HepG2 (cell line): Measurements from ENCODE around the gene SUN5. TPM values are rescaled to one million over a fixed set of nuclear protein-coding genes. Genes with fewer than 3 reads are reported as not detected.

Experiments
- CHCHD3 ChIP-seq: sonication (generic); formaldehyde crosslinking; IDR thresholded peaks from 2 replicates; pipeline ENCODE4 v1.8.0; 2022; ENCODE audit warnings: mild to moderate bottlenecking, missing genetic modification reagents, moderate library complexity
- CREB1 ChIP-seq, 2 experiments: fragments of 450-650 bp in 1 of 2; IDR thresholded peaks; 2 replicates each; pipeline ENCODE4 v1.6.1; 2016 to 2017; ENCODE audit warnings: control low read depth in 1 of 2, mild to moderate bottlenecking in 1 of 2, missing compliant biosample characterization in 1 of 2, missing genetic modification characterization in 1 of 2
- DMAP1 ChIP-seq: IDR thresholded peaks from 2 replicates; pipeline ENCODE4 v1.6.1; 2016
- FOXA3 ChIP-seq: IDR thresholded peaks from 2 replicates; pipeline ENCODE4 v1.6.1; 2016; ENCODE audit warnings: missing genetic modification reagents, missing compliant biosample characterization
- FOXJ3 ChIP-seq: sonication (generic); formaldehyde crosslinking; IDR thresholded peaks from 2 replicates; pipeline ENCODE4 v1.4.0; 2020; ENCODE audit warnings: missing genetic modification reagents, mild to moderate bottlenecking, borderline replicate concordance
- GABPA ChIP-seq, 2 experiments: IDR thresholded peaks; 2 replicates each; pipeline ENCODE4 v1.6.1; 2011 to 2016; ENCODE audit warnings: low read depth in 2 of 2, low read length in 1 of 2, missing biosample characterization in 1 of 2, missing genetic modification characterization in 1 of 2
- GTF3A ChIP-seq: sonication (generic); formaldehyde crosslinking; conservative IDR thresholded peaks from 2 replicates; pipeline ENCODE4 v1.4.0; 2020; ENCODE audit warnings: mild to moderate bottlenecking, missing genetic modification reagents
- HNRNPH1 ChIP-seq: fragments of 200-400 bp; formaldehyde crosslinking; optimal IDR thresholded peaks from 2 replicates; pipeline ENCODE3; 2017; ENCODE audit warnings: mild to moderate bottlenecking, low read depth, low read length
- HOXA5 ChIP-seq: sonication (generic); formaldehyde crosslinking; IDR thresholded peaks from 2 replicates; pipeline ENCODE4 v1.4.0; 2020; ENCODE audit warnings: missing genetic modification reagents
- ISL2 ChIP-seq: sonication (generic); formaldehyde crosslinking; IDR thresholded peaks from 2 replicates; pipeline ENCODE4 v1.5.0; 2020; ENCODE audit warnings: missing genetic modification reagents
- MAFK ChIP-seq, 2 experiments: IDR thresholded peaks in 1 of 2; conservative IDR thresholded peaks in 1 of 2; 2 replicates each; pipeline ENCODE4 v1.6.1; 2011; ENCODE audit warnings: improper control_type of control experiment in 2 of 2, low read length in 2 of 2
- MLLT10 ChIP-seq: sonication (generic); formaldehyde crosslinking; IDR thresholded peaks from 2 replicates; pipeline ENCODE4 v1.4.0; 2020; ENCODE audit warnings: missing genetic modification reagents
- MTERF4 ChIP-seq: sonication (generic); formaldehyde crosslinking; IDR thresholded peaks from 2 replicates; pipeline ENCODE4 v1.8.0; 2023; ENCODE audit warnings: mild to moderate bottlenecking, missing genetic modification reagents
- NCOR1 ChIP-seq: fragments of 200-600 bp; sonication (generic); IDR thresholded peaks from 2 replicates; pipeline ENCODE4 v1.7.0; 2017; ENCODE audit warnings: antibody characterized with exemption, low read length, borderline replicate concordance
- NFE2L1 ChIP-seq: sonication (generic); formaldehyde crosslinking; IDR thresholded peaks from 2 replicates; pipeline ENCODE4 v1.4.0; 2020; ENCODE audit warnings: missing genetic modification reagents, mild to moderate bottlenecking, borderline replicate concordance
- PAWR ChIP-seq: sonication (generic); formaldehyde crosslinking; IDR thresholded peaks from 2 replicates; pipeline ENCODE4 v1.4.0; 2020; ENCODE audit warnings: missing genetic modification reagents, mild to moderate bottlenecking, borderline replicate concordance
- SMARCE1 ChIP-seq: fragments of 450-650 bp; IDR thresholded peaks from 2 replicates; pipeline ENCODE4 v1.6.1; 2017; ENCODE audit warnings: borderline replicate concordance
- SP4 ChIP-seq: sonication (generic); formaldehyde crosslinking; IDR thresholded peaks from 2 replicates; pipeline ENCODE4 v1.8.1; 2023; ENCODE audit warnings: mild to moderate bottlenecking, missing genetic modification reagents
- TBL1XR1 ChIP-seq: fragments of 150-350 bp; IDR thresholded peaks from 2 replicates; pipeline ENCODE4 v1.6.1; 2014; ENCODE audit warnings: borderline replicate concordance, low read length; ENCODE audit not compliant: partially characterized antibody
- TOE1 ChIP-seq: sonication (generic); formaldehyde crosslinking; IDR thresholded peaks from 2 replicates; pipeline ENCODE4 v1.4.0; 2020; ENCODE audit warnings: mild to moderate bottlenecking, missing genetic modification reagents
- ZEB1 ChIP-seq: IDR thresholded peaks from 2 replicates; pipeline ENCODE4 v1.6.1; 2012; ENCODE audit warnings: mild to moderate bottlenecking, low read depth, inconsistent platforms; ENCODE audit not compliant: insufficient replicate concordance
- ZFP90 ChIP-seq: sonication (generic); formaldehyde crosslinking; IDR thresholded peaks from 2 replicates; pipeline ENCODE4 v1.8.0; 2022; ENCODE audit warnings: missing genetic modification reagents, mild to moderate bottlenecking, inconsistent platforms, borderline replicate concordance
- ZNF713 ChIP-seq: sonication (generic); formaldehyde crosslinking; IDR thresholded peaks from 2 replicates; pipeline ENCODE4 v1.4.0; 2020; ENCODE audit warnings: mild to moderate bottlenecking, missing genetic modification reagents
- ZNF790 ChIP-seq: sonication (generic); formaldehyde crosslinking; IDR thresholded peaks from 2 replicates; pipeline ENCODE4 v1.8.0; 2022; ENCODE audit warnings: missing genetic modification reagents, mild to moderate bottlenecking, borderline replicate concordance
- polyA plus RNA-seq, 8 experiments: library from polyadenylated mRNA; depleted of rRNA in 3 of 8; stranded (reverse) in 7 of 8; unstranded in 1 of 8; fragments of >200 nt; fragmentation: Illumina TruSeq in 4 of 8; extraction: Trizol in 4 of 8; gene quantifications; 2 replicates each; pipeline versions ENCODE4 v1.2.1 to v1.2.3, GENCODE V29; 2011 to 2016; ENCODE audit warnings: low read depth in 4 of 8, missing spikeins in 1 of 8, mixed read lengths in 1 of 8; ENCODE audit not compliant: insufficient read depth in 1 of 8
- total RNA-seq, 5 experiments: library from RNA; depleted of rRNA; stranded (reverse); fragments of >200 nt; fragmentation: Illumina TruSeq; extraction: Trizol; gene quantifications; 2 replicates each; pipeline ENCODE4 v1.2.3, GENCODE V29; 2016; ENCODE audit warnings: low read depth in 1 of 5
- TF ChIP-seq, protein P1 (sequence below): sonication (generic); formaldehyde crosslinking; IDR thresholded peaks from 2 replicates; pipeline ENCODE4 v1.5.1; 2020; ENCODE audit warnings: mild to moderate bottlenecking, missing genetic modification reagents, borderline replicate concordance
- TF ChIP-seq, protein P2 (sequence below): sonication (generic); formaldehyde crosslinking; IDR thresholded peaks from 2 replicates; pipeline ENCODE4 v1.8.1; 2023; ENCODE audit warnings: missing genetic modification reagents, mild to moderate bottlenecking, borderline replicate concordance
- TF ChIP-seq, protein P3 (sequence below): fragments of 450-650 bp; IDR thresholded peaks from 2 replicates; pipeline ENCODE4 v1.6.1; 2017

Gene SUN5
- total and polyA plus RNA-seq, 2 of the 13 experiments (the other 11 are each of a cell fraction or from before 2014, with no cell fraction given): not detected

DNA sequence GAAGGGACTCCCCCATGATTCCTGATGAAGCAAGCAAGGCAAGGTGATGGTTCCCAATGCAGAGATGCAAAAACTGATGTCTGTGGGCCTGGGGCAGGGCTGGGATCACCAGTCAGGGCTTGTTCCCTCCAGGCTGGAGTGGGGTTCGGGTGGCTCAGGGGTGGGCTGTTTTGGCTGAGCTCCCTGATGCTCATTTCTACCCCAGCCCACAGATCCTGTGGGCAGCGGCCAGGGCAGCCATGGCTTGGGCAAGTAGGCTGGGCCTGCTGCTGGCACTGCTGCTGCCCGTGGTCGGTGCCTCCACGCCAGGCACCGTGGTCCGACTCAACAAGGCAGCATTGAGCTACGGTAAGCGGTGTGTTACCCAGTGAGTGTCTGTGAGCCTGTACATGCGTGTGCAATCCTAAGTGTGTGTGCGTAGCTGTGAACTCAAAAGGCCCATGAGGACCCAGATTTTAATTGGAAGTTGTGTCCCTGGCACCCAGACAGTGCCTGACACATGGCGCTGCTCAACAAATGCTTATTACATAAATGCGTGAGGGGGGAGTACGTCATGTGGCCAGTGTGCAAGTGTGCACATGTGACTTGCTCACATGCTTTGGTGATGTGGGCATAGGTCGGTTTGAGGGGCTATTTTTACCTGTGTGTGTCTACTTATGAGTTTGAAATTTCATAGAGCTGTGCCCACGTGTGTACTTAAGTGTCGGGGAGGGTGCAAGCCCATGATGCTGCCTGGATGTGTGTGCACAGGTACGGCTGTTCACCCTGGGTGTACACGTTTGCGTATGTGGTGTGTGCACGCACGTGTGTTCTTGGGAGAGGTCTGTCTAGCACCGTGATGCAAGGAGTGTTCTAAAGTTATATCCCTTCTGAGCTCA is 4.3 kb upstream of the SUN5 start (continued):
- TF ChIP-seq, protein P1, sequence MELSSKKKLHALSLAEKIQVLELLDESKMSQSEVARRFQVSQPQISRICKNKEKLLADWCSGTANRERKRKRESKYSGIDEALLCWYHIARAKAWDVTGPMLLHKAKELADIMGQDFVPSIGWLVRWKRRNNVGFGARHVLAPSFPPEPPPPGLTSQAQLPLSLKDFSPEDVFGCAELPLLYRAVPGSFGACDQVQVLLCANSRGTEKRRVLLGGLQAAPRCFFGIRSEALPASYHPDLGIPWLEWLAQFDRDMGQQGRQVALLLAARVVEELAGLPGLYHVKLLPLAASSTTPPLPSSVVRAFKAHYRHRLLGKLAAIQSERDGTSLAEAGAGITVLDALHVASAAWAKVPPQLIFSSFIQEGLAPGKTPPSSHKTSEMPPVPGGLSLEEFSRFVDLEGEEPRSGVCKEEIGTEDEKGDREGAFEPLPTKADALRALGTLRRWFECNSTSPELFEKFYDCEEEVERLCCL: peak; percentile 28; the same call in 1 of the 2 replicates
- TF ChIP-seq PAWR (CRISPR knock-in tag) (no peak), MAFK (conservative IDR thresholded peaks at IDR 0.05 in 1 of 2, IDR thresholded peaks at IDR 0.05 in 1 of 2; ENCODE audit: low read length in 2 of 2) (no peak), NFE2L1 (CRISPR knock-in tag) (no peak), NCOR1 (no peak), SMARCE1 (no peak), HOXA5 (peak; percentile 55), SP4 (CRISPR knock-in tag) (0 out of 2 replicates have a peak, but pooled peaks have one; percentile 9), ISL2 (CRISPR knock-in tag) (no peak; the same call in 1 of the 2 replicates), HNRNPH1 (peak; percentile 91), TOE1 (no peak), ZEB1 (no peak), CHCHD3 (peak; percentile 81), GABPA (IDR thresholded peaks at IDR 0.05; ENCODE audit: low read depth, low read length) (no peak), GABPA (CRISPR knock-in tag; IDR thresholded peaks at IDR 0.05; ENCODE audit: low read depth) (no peak), MTERF4 (CRISPR knock-in tag) (no peak; the same call in 1 of the 2 replicates), FOXJ3 (CRISPR knock-in tag) (no peak; the same call in none of the 2 replicates), GTF3A (CRISPR knock-in tag) (no peak), ZNF790 (CRISPR knock-in tag) (no peak), MLLT10 (no peak), CREB1 (IDR thresholded peaks at IDR 0.05) (peak; percentile 51; the same call in 1 of the 2 replicates), CREB1 (CRISPR knock-in tag; IDR thresholded peaks at IDR 0.05) (no peak), ZFP90 (CRISPR knock-in tag) (no peak), FOXA3 (CRISPR knock-in tag) (no peak), TBL1XR1 (no peak), ZNF713 (peak; percentile 96), DMAP1 (CRISPR knock-in tag) (no peak)
- TF ChIP-seq, protein P2, sequence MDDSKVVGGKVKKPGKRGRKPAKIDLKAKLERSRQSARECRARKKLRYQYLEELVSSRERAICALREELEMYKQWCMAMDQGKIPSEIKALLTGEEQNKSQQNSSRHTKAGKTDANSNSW (CRISPR knock-in tag): peak; percentile 25; the same call in 1 of the 2 replicates
- TF ChIP-seq, protein P3, sequence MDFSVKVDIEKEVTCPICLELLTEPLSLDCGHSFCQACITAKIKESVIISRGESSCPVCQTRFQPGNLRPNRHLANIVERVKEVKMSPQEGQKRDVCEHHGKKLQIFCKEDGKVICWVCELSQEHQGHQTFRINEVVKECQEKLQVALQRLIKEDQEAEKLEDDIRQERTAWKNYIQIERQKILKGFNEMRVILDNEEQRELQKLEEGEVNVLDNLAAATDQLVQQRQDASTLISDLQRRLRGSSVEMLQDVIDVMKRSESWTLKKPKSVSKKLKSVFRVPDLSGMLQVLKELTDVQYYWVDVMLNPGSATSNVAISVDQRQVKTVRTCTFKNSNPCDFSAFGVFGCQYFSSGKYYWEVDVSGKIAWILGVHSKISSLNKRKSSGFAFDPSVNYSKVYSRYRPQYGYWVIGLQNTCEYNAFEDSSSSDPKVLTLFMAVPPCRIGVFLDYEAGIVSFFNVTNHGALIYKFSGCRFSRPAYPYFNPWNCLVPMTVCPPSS: no peak
